Gastroesophageal sphincter (tissue), 3 donors: ENCODE data around the gene ALDH1A3.

ENCODE experiments used
- CTCF ChIP-seq, 4 experiments: fragments of 200-600 bp in 2 of 4; fragments of 450-650 bp in 2 of 4; sonication (generic) in 1 of 4; IDR thresholded peaks; one replicate each; pipeline ENCODE4 v1.5.1; 2017 to 2019; ENCODE audit warnings: antibody characterized with exemption in 4 of 4, mild to moderate bottlenecking in 2 of 4, moderate library complexity in 2 of 4
- EP300 ChIP-seq: sonication (generic); formaldehyde crosslinking; IDR thresholded peaks from one replicate; pipeline ENCODE4 v1.6.1; 2017; ENCODE audit warnings: antibody characterized with exemption, mild to moderate bottlenecking
- POLR2A ChIP-seq, 2 donors: fragments of 450-650 bp; IDR thresholded peaks; one replicate each; pipeline ENCODE4 v1.6.1; 2017; ENCODE audit warnings: antibody characterized with exemption in 2 of 2, mild to moderate bottlenecking in 2 of 2, moderate library complexity in 1 of 2
- POLR2AphosphoS5 ChIP-seq: sonication (generic); formaldehyde crosslinking; IDR thresholded peaks from one replicate; pipeline ENCODE4 v1.6.1; 2017; ENCODE audit warnings: antibody characterized with exemption

- no peak for TF ChIP-seq CTCF (IDR thresholded peaks at IDR 0.05)
- TF ChIP-seq EP300, result no peak
- TF ChIP-seq POLR2AphosphoS5, result no peak
- no peak for TF ChIP-seq POLR2A (IDR thresholded peaks at IDR 0.05)
Measured at GRCh38 chr15:100889385-100890050, 9.9 kb downstream of the ALDH1A3 start.
